ENCODE data around the gene TMEM258. TPM values are rescaled to one million over a fixed set of nuclear protein-coding genes. Genes with fewer than 3 reads are reported as not detected.
A peak's percentile ranks its signal among the peaks of the same experiment; 100 is the strongest.

The TMEM258 gene
- total RNA-seq, 1 donor from 2014 or later = 71.4 TPM

DNA sequence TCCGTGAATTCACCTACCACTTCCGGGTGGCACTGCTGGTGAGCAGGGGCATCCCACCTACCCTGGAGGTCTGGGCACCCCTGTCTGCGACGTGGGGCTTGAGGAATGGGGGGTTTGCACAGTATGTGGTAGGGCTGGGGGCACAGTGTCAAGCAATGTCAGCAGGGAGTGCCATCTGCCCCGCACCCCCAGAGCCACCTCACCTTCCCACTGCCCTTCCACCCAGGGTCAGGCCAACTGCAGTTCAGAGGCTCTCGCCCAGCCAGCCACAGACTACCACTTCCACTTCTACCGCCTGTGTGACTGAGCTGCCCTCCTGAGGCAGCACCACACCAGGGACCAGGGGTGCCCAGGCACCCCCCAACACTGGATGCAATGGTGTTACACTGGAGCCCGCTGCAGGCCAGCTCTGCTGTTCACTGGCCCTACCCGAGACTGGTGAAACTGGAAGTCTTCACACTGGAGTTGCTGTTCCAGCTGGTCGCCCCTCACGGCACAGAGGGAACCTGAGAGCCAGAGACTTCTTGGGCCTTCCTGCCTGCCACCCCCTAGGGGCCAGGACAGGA is 6.5 kb downstream of the TMEM258 start:
- Histone ChIP-seq H3K4me1 (no peaks in the 10 kb centered on the region), H3K9ac (no peak overlapping the region), H3K9me3 (ENCODE audit: low read depth) (no peaks in the 10 kb centered on the region), H3K79me2 (ENCODE audit: low read depth) (peaks cover 6% of the 10 kb centered on the region), H4K20me1 (ENCODE audit: low read depth) (peaks cover 16% of the 10 kb centered on the region), H2AFZ (replicated peaks) (no peak overlapping the region), H3F3A (ENCODE audit: low read depth) (peaks cover 9% of the 10 kb centered on the region), H3K4me2 (no peak overlapping the region), H3K27ac (no peak overlapping the region), H3K27me3 (no peaks in the 10 kb centered on the region), H3K4me3 (no peak overlapping the region), H3K36me3 (no peaks in the 10 kb centered on the region)
- no peak for DNase-seq (ENCODE audit: low spot score)
- peaks cover 20% of the 10 kb centered on the region for H3K36me3 Mint-ChIP-seq
- peaks cover 7% of the 10 kb centered on the region for H3K27me3 Mint-ChIP-seq (ENCODE audit: insufficient read depth, low read depth)
- no peaks in the 10 kb centered on the region for H3K9me3 Mint-ChIP-seq
- H3K4me3 Mint-ChIP-seq = no peak overlapping the region
- no peak overlapping the region for H3K27ac Mint-ChIP-seq
- TF ChIP-seq EZH2 (IDR thresholded peaks at IDR 0.05) (no peak), EZH2phosphoT487 (IDR thresholded peaks at IDR 0.05) (no peak), CTCF (IDR thresholded peaks at IDR 0.05) (no peak)
- peaks cover 7% of the 10 kb centered on the region for H3K4me1 Mint-ChIP-seq

GRCh38 chr11:61784506-61784805 is 7.9 kb downstream of the TMEM258 start:
- TF ChIP-seq EZH2phosphoT487 (IDR thresholded peaks at IDR 0.05) (no peak), EZH2 (IDR thresholded peaks at IDR 0.05) (no peak), CTCF (IDR thresholded peaks at IDR 0.05) (no peak)
- Histone ChIP-seq H3K79me2 (ENCODE audit: low read depth) (no peaks in the 10 kb centered on the region), H3K4me3 (no peak overlapping the region), H3K4me2 (no peak overlapping the region), H3F3A (ENCODE audit: low read depth) (peaks cover 7% of the 10 kb centered on the region), H3K27ac (no peak overlapping the region), H2AFZ (replicated peaks) (no peak overlapping the region), H3K36me3 (no peaks in the 10 kb centered on the region), H4K20me1 (ENCODE audit: low read depth) (peaks cover 16% of the 10 kb centered on the region), H3K9me3 (ENCODE audit: low read depth) (no peaks in the 10 kb centered on the region), H3K9ac (no peak overlapping the region), H3K27me3 (no peaks in the 10 kb centered on the region), H3K4me1 (no peaks in the 10 kb centered on the region)
- Mint-ChIP-seq H3K36me3 (peaks cover 11% of the 10 kb centered on the region), H3K4me1 (peaks cover 7% of the 10 kb centered on the region), H3K27me3 (ENCODE audit: insufficient read depth, low read depth) (peaks cover 7% of the 10 kb centered on the region), H3K27ac (no peak overlapping the region), H3K9me3 (no peaks in the 10 kb centered on the region), H3K4me3 (no peak overlapping the region)
- DNase-seq (ENCODE audit: low spot score) = no peak

GRCh38 chr11:61783717-61784505 is 8.5 kb downstream of the TMEM258 start:
- Histone ChIP-seq H3K9ac (no peak overlapping the region), H3K9me3 (ENCODE audit: low read depth) (no peaks in the 10 kb centered on the region), H3K4me3 (no peak overlapping the region), H2AFZ (replicated peaks) (no peak overlapping the region), H3K36me3 (no peaks in the 10 kb centered on the region), H3K4me1 (no peaks in the 10 kb centered on the region), H3K27ac (no peak overlapping the region), H3K4me2 (no peak overlapping the region), H3F3A (ENCODE audit: low read depth) (peaks cover 7% of the 10 kb centered on the region), H3K27me3 (no peaks in the 10 kb centered on the region), H4K20me1 (ENCODE audit: low read depth) (peaks cover 16% of the 10 kb centered on the region), H3K79me2 (ENCODE audit: low read depth) (no peaks in the 10 kb centered on the region)
- H3K9me3 Mint-ChIP-seq = no peaks in the 10 kb centered on the region
- H3K27me3 Mint-ChIP-seq (ENCODE audit: insufficient read depth, low read depth) = peaks cover 7% of the 10 kb centered on the region
- peaks cover 7% of the 10 kb centered on the region for H3K36me3 Mint-ChIP-seq
- peak overlapping the region; percentile 65 for H3K4me3 Mint-ChIP-seq
- TF ChIP-seq CTCF (IDR thresholded peaks at IDR 0.05) (no peak), EZH2phosphoT487 (IDR thresholded peaks at IDR 0.05) (no peak), EZH2 (IDR thresholded peaks at IDR 0.05) (no peak)
- H3K27ac Mint-ChIP-seq = peak overlapping the region; percentile 50
- no peak for DNase-seq (ENCODE audit: low spot score)
- H3K4me1 Mint-ChIP-seq = peaks cover 7% of the 10 kb centered on the region

Measured in neural progenitor cell (in vitro differentiated cells).